Hepatocyte (in vitro differentiated cells): ENCODE data around the gene CKMT1B.
"Not testable (repeated sequence)": the region's sequence is repeated elsewhere in the genome, so short reads cannot be mapped to it uniquely, and the experiment has no call there.

Experiments
- EZH2 ChIP-seq: fragments of 200-600 bp; sonication (generic); IDR thresholded peaks from 2 replicates; pipeline ENCODE4 v1.6.1; 2016; ENCODE audit warnings: antibody characterized with exemption, mild to moderate bottlenecking, borderline replicate concordance
- EZH2phosphoT487 ChIP-seq: fragments of 200-600 bp; sonication (generic); IDR thresholded peaks from one replicate; pipeline ENCODE4 v1.6.1; 2018; ENCODE audit warnings: antibody characterized with exemption, mild to moderate bottlenecking, low read depth, moderate library complexity; ENCODE audit not compliant: unreplicated experiment, severe bottlenecking
- TF ChIP-seq, protein P1 (sequence below): fragments of 200-600 bp; sonication (generic); IDR thresholded peaks from 2 replicates; pipeline ENCODE4 v1.5.1; 2016; ENCODE audit warnings: antibody characterized with exemption, mild to moderate bottlenecking; ENCODE audit not compliant: poor library complexity

GRCh38 chr15:43566615-43567014, 27.2 kb upstream of the CKMT1B start:
- TF ChIP-seq, protein P1, sequence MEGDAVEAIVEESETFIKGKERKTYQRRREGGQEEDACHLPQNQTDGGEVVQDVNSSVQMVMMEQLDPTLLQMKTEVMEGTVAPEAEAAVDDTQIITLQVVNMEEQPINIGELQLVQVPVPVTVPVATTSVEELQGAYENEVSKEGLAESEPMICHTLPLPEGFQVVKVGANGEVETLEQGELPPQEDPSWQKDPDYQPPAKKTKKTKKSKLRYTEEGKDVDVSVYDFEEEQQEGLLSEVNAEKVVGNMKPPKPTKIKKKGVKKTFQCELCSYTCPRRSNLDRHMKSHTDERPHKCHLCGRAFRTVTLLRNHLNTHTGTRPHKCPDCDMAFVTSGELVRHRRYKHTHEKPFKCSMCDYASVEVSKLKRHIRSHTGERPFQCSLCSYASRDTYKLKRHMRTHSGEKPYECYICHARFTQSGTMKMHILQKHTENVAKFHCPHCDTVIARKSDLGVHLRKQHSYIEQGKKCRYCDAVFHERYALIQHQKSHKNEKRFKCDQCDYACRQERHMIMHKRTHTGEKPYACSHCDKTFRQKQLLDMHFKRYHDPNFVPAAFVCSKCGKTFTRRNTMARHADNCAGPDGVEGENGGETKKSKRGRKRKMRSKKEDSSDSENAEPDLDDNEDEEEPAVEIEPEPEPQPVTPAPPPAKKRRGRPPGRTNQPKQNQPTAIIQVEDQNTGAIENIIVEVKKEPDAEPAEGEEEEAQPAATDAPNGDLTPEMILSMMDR, result not testable (repeated sequence)
- TF ChIP-seq EZH2, EZH2phosphoT487: not testable (repeated sequence)
